ENCODE results near the gene FKBP6. TPM values are rescaled to one million over a fixed set of nuclear protein-coding genes. Genes with fewer than 3 reads are reported as not detected.
A peak's percentile ranks its signal among the peaks of the same experiment; 100 is the strongest.

Gene FKBP6
- total and polyA plus RNA-seq, 2 of the 13 experiments (the other 11 are each of a cell fraction or from before 2014, with no cell fraction given): 0.07 to 0.20 TPM

DNA sequence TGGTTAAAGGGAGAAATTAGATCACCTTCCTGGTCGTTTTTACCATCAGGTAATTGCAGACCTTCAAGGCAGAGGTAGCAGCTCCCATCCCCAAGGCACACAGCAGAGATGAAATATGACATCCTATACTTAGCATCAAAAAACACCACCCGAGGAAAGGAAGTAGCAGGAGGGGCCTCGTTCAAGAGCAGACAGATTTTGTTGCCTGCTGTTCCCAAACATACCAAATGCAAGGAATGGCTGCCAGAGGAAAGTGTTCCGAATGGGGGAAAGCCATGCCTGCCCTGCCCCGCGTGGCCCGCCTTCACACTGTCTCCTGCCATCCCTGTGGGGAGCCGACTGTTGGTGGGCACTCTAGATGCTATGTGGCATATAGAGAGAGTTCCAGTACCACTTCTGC lies 18.0 kb downstream of the FKBP6 start:
- Histone ChIP-seq H4K20me1 (ENCODE audit: insufficient read depth, low read length) (no peaks in the 10 kb centered on the region), H3K36me3 (replicated peaks in 1 of 2; ENCODE audit: control insufficient read depth in 1 of 2, insufficient read depth in 2 of 2, low read length in 2 of 2) (no peaks in the 10 kb centered on the region), H3K4me3 (replicated peaks in 1 of 3; ENCODE audit: insufficient read depth in 1 of 3, low read depth in 2 of 3, low read length in 3 of 3) (peak overlapping the region in 2 of 3 experiments; percentile 29 to 32; a peak in 3 of 6 replicates), H3K27ac (ENCODE audit: extremely low read length, insufficient read depth, low read length) (peak overlapping the region; percentile 65), H3K9ac (ENCODE audit: insufficient read depth, low read depth, low read length) (peak overlapping the region; percentile 40), H2AFZ (ENCODE audit: low read length) (no peak overlapping the region), H3K27me3 (ENCODE audit: control insufficient read depth in 1 of 2, insufficient read depth in 2 of 2, low read length in 2 of 2) (0 out of 5 replicates have a peak, but pooled peaks cover 2 to 5% of the 10 kb centered on the region in 2 experiments), H3K4me1 (ENCODE audit: insufficient read depth, low read length) (peaks cover 76% of the 10 kb centered on the region), H3K9me3 (ENCODE audit: low read length) (no peaks in the 10 kb centered on the region), H3K79me2 (ENCODE audit: insufficient read depth, low read length) (no peaks in the 10 kb centered on the region), H3K4me2 (ENCODE audit: low read depth, low read length) (peak overlapping the region; percentile 55)
- ATAC-seq (peak; percentile 3; the same call in 1 of the 3 replicates), DNase-seq (ENCODE audit: low spot score) (no peak), FAIRE-seq (no peak)
- intact Hi-C loops (cut with micrococcal nuclease; ENCODE audit: unreplicated experiment): no loop called here
- CTCF ChIA-PET (ENCODE audit: low intra/inter-chr PET ratio, low total read pairs): no interaction called here
- in situ Hi-C loops (cut with HindIII; ENCODE audit: extremely low pct_ligation_motif_present, low pct_unique_long_range_greater_than_20kb): no loop called here
- POLR2A ChIA-PET: interaction anchor here (1.4 to 3.5 kb wide), 4 partner anchors 8 to 78 kb away, joined by 3 to 28 read pairs (median 7); no protein-coding TSS in a partner anchor
- 23% methylated on average over 8 of the region's 8 CpGs for WGBS (ENCODE audit: low lambda C conversion rate)
- no TSS peak for BruUV-seq (replicated peaks)
- TF ChIP-seq, protein P1, sequence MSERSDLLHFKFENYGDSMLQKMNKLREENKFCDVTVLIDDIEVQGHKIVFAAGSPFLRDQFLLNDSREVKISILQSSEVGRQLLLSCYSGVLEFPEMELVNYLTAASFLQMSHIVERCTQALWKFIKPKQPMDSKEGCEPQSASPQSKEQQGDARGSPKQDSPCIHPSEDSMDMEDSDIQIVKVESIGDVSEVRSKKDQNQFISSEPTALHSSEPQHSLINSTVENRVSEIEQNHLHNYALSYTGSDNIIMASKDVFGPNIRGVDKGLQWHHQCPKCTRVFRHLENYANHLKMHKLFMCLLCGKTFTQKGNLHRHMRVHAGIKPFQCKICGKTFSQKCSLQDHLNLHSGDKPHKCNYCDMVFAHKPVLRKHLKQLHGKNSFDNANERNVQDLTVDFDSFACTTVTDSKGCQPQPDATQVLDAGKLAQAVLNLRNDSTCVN (CRISPR knock-in tag; IDR thresholded peaks at IDR 0.05; ENCODE audit: borderline replicate concordance): 0 out of 2 replicates have a peak, but pooled peaks have one; percentile 23
- TF ChIP-seq TARDBP (CRISPR knock-in tag; IDR thresholded peaks at IDR 0.05): 0 out of 2 replicates have a peak, but pooled peaks have one; percentile 51
- TF ChIP-seq, protein P2, sequence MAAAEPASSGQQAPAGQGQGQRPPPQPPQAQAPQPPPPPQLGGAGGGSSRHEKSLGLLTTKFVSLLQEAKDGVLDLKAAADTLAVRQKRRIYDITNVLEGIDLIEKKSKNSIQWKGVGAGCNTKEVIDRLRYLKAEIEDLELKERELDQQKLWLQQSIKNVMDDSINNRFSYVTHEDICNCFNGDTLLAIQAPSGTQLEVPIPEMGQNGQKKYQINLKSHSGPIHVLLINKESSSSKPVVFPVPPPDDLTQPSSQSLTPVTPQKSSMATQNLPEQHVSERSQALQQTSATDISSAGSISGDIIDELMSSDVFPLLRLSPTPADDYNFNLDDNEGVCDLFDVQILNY (CRISPR knock-in tag; conservative IDR thresholded peaks at IDR 0.05): no peak
- 0 out of 2 replicates have a peak, but pooled peaks have one; percentile 12 for TF ChIP-seq ZNF143 (CRISPR knock-in tag; IDR thresholded peaks at IDR 0.05)
- no peak for TF ChIP-seq PHF5A (CRISPR knock-in tag; IDR thresholded peaks at IDR 0.05; ENCODE audit: low read depth, unreplicated experiment)
- peak; percentile 5; the same call in 1 of the 2 replicates for TF ChIP-seq ZFY (CRISPR knock-in tag; IDR thresholded peaks at IDR 0.05)
- TF ChIP-seq, protein P3, sequence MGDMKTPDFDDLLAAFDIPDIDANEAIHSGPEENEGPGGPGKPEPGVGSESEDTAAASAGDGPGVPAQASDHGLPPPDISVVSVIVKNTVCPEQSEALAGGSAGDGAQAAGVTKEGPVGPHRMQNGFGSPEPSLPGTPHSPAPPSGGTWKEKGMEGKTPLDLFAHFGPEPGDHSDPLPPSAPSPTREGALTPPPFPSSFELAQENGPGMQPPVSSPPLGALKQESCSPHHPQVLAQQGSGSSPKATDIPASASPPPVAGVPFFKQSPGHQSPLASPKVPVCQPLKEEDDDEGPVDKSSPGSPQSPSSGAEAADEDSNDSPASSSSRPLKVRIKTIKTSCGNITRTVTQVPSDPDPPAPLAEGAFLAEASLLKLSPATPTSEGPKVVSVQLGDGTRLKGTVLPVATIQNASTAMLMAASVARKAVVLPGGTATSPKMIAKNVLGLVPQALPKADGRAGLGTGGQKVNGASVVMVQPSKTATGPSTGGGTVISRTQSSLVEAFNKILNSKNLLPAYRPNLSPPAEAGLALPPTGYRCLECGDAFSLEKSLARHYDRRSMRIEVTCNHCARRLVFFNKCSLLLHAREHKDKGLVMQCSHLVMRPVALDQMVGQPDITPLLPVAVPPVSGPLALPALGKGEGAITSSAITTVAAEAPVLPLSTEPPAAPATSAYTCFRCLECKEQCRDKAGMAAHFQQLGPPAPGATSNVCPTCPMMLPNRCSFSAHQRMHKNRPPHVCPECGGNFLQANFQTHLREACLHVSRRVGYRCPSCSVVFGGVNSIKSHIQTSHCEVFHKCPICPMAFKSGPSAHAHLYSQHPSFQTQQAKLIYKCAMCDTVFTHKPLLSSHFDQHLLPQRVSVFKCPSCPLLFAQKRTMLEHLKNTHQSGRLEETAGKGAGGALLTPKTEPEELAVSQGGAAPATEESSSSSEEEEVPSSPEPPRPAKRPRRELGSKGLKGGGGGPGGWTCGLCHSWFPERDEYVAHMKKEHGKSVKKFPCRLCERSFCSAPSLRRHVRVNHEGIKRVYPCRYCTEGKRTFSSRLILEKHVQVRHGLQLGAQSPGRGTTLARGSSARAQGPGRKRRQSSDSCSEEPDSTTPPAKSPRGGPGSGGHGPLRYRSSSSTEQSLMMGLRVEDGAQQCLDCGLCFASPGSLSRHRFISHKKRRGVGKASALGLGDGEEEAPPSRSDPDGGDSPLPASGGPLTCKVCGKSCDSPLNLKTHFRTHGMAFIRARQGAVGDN (CRISPR knock-in tag; IDR thresholded peaks at IDR 0.05): peak; percentile 63
- TF ChIP-seq, protein P4, sequence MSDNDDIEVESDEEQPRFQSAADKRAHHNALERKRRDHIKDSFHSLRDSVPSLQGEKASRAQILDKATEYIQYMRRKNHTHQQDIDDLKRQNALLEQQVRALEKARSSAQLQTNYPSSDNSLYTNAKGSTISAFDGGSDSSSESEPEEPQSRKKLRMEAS (IDR thresholded peaks at IDR 0.05): peak; percentile 2; the same call in 1 of the 2 replicates

All from HepG2 (cell line).